ENCODE data around the gene RGL1. TPM values are rescaled to one million over a fixed set of nuclear protein-coding genes. Genes with fewer than 3 reads are reported as not detected.

RGL1 gene
- total and polyA plus RNA-seq, 2 experiments from 2014 or later = 22.8 to 24.1 TPM

DNA sequence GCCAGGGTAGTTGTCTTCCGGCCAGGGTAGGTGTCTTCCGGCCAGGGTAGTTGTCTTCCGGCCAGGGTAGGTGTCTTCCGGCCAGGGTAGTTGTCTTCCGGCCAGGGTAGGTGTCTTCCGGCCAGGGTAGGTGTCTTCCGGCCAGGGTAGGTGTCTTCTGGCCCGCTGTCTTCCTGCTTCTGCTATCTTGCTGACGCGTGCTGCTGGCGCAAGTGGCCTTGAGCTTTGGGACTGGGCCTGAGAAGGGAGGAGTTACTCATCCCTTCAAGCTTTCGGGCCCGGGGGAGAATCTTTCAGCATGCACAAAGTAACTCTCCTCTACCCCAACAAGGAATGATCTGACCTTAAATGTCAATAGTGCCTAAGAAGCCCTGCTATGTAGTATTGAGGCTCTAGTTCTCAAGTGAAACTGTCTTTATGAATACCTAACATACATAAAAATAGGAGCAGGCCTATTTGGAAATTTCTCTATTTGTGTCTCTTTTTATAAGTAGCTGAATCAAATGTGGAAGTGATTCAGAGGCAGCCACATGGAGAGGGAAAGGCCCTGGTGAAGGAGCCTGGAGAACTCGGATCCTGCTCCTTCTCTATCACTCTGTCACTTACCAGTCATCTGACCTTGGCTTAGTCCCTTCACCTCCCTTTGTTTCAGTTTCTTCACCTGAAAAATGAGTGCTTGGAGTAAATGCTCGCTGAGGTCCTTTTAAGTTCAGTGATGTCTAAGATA, 65.6 kb downstream of the RGL1 start:
- peaks cover 3% of the 10 kb centered on the region for H3K36me3 ChIP-seq
- peaks cover 37% of the 10 kb centered on the region for H3K4me1 ChIP-seq (ENCODE audit: low read depth)
- H3K9me3 ChIP-seq (ENCODE audit: low read depth) = no peaks in the 10 kb centered on the region
- no peak overlapping the region for H3K4me3 ChIP-seq
- TF ChIP-seq CTCF (IDR thresholded peaks at IDR 0.05; ENCODE audit: low read depth, low read length) = no peak
- H3K27ac ChIP-seq = peak overlapping the region; percentile 58
- H3K27me3 ChIP-seq = no peaks in the 10 kb centered on the region
- no peak for DNase-seq (ENCODE audit: low read depth in 1 of 2, low spot score in 1 of 2)

- Histone ChIP-seq H3K9me3 (ENCODE audit: low read depth) (no peaks in the 10 kb centered on the region), H3K4me3 (no peak overlapping the region), H3K27ac (peak overlapping the region; percentile 58), H3K36me3 (no peaks in the 10 kb centered on the region), H3K4me1 (ENCODE audit: low read depth) (peaks cover 37% of the 10 kb centered on the region), H3K27me3 (no peaks in the 10 kb centered on the region)
- peak in 1 of 2 donors; percentile 82 for DNase-seq (ENCODE audit: low read depth in 1 of 2, low spot score in 1 of 2)
- no peak for TF ChIP-seq CTCF (IDR thresholded peaks at IDR 0.05; ENCODE audit: low read depth, low read length)
These were observed 66.2 kb downstream of the RGL1 start for GRCh38 chr1:183871142-183871541.

DNA sequence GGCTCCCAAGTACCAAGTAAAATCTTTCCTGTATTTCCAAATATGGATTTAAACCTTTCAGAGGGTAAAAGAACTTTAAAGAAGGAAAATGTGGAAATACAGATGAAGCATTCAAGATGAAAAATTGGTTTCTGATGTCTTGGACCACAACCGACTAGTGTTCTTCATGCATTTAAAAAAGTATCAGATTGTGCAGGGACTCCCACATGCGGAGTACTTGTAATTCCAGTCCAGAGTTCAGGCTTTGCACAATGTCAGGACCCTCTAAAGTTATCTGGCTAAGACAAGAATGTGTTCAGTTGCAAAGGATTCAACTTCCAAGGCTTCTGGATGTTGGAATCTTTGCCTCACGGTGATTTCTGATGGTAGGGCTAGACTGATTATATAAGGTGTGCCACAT, 66.7 kb downstream of the RGL1 start:
- no peaks in the 10 kb centered on the region for H3K27me3 ChIP-seq
- peak; percentile 19 to 61 for DNase-seq (ENCODE audit: low read depth in 1 of 2, low spot score in 1 of 2)
- H3K27ac ChIP-seq = peak overlapping the region; percentile 58
- peaks cover 37% of the 10 kb centered on the region for H3K4me1 ChIP-seq (ENCODE audit: low read depth)
- no peaks in the 10 kb centered on the region for H3K9me3 ChIP-seq (ENCODE audit: low read depth)
- no peaks in the 10 kb centered on the region for H3K36me3 ChIP-seq
- no peak overlapping the region for H3K4me3 ChIP-seq
- TF ChIP-seq CTCF (IDR thresholded peaks at IDR 0.05; ENCODE audit: low read depth, low read length) = no peak

- Histone ChIP-seq H3K27ac (no peak overlapping the region), H3K9me3 (ENCODE audit: low read depth) (no peaks in the 10 kb centered on the region), H3K36me3 (no peaks in the 10 kb centered on the region), H3K4me1 (ENCODE audit: low read depth) (peaks cover 37% of the 10 kb centered on the region), H3K27me3 (no peaks in the 10 kb centered on the region), H3K4me3 (no peak overlapping the region)
- DNase-seq (ENCODE audit: low read depth in 1 of 2, low spot score in 1 of 2) = peak in 1 of 2 donors; percentile 51
- no peak for TF ChIP-seq CTCF (IDR thresholded peaks at IDR 0.05; ENCODE audit: low read depth, low read length)
These were observed 67.5 kb downstream of the RGL1 start for GRCh38 chr1:183872403-183872802.

- DNase-seq (ENCODE audit: low read depth in 1 of 2, low spot score in 1 of 2) = peak in 1 of 2 donors; percentile 47
- H3K27me3 ChIP-seq = no peaks in the 10 kb centered on the region
- H3K4me3 ChIP-seq = no peak overlapping the region
- no peaks in the 10 kb centered on the region for H3K9me3 ChIP-seq (ENCODE audit: low read depth)
- H3K4me1 ChIP-seq (ENCODE audit: low read depth) = peaks cover 37% of the 10 kb centered on the region
- no peaks in the 10 kb centered on the region for H3K36me3 ChIP-seq
- H3K27ac ChIP-seq = peak overlapping the region; percentile 79
- TF ChIP-seq CTCF (IDR thresholded peaks at IDR 0.05; ENCODE audit: low read depth, low read length) = no peak
These were observed 68.7 kb downstream of the RGL1 start for GRCh38 chr1:183873642-183874041.
